Ramos (cell line): Measurements from ENCODE around the gene CFAP92.

Source experiments
- in situ Hi-C: fragments of 300-500 bp; cut with MboI; formaldehyde crosslinking; loops from one replicate; pipeline ENCODE4 v1.14.3; 2022; ENCODE audit warnings: low sequenced_read_pairs; ENCODE audit not compliant: unreplicated experiment

The CFAP92 gene

DNA sequence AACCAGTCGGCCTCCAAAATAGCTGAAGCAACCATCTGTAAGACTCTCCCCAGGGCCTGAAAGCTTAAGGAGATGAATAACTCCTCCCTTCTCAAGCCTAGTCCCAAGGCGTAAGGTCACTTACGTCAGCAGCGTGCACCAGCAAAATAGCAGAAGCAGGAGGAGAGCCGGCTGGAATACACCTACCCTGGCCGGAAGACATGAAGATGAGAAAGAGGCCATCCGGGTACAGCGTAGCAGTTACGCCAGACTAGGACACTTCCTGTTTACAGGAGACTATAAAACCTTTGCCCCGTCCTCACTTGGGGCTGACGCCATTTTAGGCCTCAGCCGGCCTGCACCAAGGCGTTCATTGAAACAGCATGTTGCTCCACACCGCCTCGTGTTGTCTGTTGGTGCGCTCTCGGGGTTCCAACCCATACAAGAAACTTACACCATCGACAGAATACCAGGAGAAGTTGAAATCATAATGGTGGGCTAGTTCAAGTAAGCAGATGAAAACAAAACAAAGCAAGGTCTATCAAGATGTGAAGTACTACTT, 2.5 kb downstream of the CFAP92 start:
- in situ Hi-C loops: no loop called here

DNA sequence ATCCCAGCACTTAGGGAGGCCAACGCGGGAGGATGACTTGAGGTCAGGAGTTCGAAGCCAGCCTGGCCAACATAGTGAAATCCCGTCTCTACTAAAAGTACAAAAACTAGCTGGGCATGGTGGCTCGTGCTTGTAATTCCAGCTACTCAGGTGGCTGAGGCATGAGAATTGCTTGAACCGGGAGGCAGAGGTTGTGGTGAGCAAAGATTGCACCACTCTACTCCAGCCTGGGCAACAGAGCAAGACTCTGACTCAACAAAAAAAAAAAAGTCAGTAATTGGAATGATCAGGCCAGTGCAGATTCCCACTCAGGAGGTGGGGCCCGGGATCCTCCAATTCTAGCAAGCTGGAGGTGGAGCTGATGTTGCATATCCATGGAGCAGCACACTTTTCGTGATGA, 5.6 kb downstream of the CFAP92 start:
- in situ Hi-C loops: no loop called here

- in situ Hi-C loops: no loop called here
Observed at GRCh38 chr3:128987302-128988100, 6.4 kb downstream of the CFAP92 start.

DNA sequence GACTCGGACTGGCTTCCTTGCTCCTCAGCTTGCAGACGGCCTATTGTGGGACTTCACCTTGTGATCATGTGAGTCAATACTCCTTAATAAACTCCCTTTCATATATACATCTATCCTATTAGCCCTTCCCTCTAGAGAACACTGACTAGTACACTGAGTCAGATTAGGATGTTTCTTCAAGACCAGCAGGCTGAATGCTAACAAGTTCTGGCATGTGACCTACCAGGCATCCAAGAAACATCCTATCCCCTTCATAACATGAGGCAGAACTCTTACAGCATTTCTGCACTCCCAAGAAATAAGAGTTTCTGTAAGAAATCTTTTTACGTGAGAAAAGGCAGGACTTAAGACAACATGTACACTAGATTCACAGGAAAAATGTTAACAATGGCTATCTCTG, 9.3 kb downstream of the CFAP92 start:
- in situ Hi-C loops: no loop called here

DNA sequence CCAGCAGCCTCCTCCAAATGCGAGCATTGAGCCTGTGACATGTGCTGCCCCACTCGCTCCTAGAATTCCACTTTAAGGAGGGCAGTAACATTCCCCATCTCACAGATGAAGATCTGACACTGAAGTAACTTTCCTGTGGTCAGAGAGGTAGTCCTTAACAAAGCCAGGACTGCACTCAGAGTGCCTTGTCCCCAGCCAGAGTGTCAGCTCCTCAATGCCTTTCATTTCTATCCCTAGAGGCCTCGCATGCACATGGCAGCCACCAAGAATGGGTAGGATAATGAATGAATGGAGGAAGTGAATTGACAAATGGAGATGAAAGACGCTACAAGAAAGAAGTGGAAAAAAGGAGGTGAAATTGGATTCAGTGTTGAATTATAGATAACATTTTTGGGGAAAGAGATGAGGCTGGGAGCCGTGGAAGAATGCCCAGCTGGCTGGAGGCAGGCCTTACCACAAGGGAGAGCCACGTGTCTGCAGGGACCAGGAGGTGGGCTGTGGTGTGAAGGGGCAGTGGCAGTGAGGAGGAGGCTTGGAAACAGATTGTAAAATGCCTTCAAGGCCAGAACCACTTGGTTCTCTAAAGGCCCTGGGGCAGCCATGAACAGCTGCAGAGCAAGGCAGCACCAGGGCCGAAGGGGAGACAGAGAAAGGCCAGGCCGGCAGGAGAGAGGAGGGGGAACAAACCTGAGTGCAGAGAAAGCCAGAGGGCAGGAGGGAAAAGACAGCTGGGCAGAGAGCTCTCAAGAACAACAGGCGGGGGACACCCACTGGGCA, 10.4 kb downstream of the CFAP92 start:
- in situ Hi-C loops: no loop called here

- in situ Hi-C loops: loop anchor here (10.0 kb wide), 1 partner anchor 270 kb away; the partner anchor contains the start of gene COPG1
Observed at GRCh38 chr3:128975276-128975675, 18.6 kb downstream of the CFAP92 start.

GRCh38 chr3:128973988-128974564, 19.8 kb downstream of the CFAP92 start:
- in situ Hi-C loops: loop anchor here (10.0 kb wide), 1 partner anchor 271 kb away; the partner anchor contains the start of gene COPG1

GRCh38 chr3:128971421-128972100, 22.3 kb downstream of the CFAP92 start:
- in situ Hi-C loops: loop anchor here (10.0 kb wide), 1 partner anchor 273 kb away; the partner anchor contains the start of gene COPG1

DNA sequence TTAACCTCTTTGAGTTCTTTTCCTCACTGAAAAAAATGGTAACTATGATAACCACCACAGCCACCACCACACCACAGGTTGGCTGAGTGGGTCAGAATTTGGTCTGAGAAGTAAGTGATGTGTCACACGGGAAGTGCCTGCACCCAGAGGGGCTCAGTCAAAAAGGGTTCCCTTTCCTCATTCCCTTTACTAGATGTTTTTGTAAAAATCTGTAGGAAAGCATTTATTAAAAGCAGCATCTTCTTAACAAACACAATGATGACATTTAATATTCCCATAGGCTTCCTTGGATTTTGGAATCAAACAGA, 23.2 kb downstream of the CFAP92 start:
- in situ Hi-C loops: loop anchor here (10.0 kb wide), 1 partner anchor 274 kb away; the partner anchor contains the start of gene COPG1

DNA sequence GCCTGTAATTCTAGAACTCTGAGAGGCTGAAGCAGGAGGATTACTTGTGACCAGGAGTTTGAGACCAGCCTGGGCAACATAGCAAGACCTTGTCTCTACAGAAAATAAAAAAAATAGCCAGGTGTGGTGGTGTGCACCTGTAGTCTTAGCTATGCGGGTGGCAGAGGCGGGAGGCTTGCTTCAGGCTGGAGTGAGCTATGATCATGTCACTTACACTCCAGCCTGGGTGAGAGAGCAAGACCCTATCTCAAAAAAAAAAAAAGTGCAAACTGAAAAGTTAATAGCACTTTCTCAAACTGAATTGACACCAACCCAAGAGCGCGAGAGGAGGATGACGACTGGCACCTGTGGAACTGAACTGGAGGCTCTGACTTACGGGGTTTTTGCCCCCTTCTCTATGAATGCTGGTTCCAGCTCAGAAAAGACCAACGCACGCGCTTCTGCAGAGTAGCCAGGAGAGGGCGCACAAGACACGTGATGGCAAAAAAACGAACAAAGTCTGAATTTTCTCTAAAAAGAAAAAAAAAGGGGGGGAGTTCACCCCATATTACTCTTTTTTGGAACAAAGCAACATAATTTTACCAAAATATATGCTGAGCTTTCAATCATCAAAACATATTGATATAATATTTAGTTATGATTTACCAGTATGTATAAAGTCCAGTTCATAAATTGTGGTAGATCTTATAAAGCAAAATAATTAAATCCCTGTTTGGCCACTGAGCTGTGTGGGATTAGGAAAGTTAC, 23.7 kb downstream of the CFAP92 start:
- in situ Hi-C loops: loop anchor here (10.0 kb wide), 1 partner anchor 275 kb away; the partner anchor contains the start of gene COPG1

GRCh38 chr3:128967748-128968355, 26.0 kb downstream of the CFAP92 start:
- in situ Hi-C loops: no loop called here

GRCh38 chr3:128965818-128966217, 28.1 kb downstream of the CFAP92 start:
- in situ Hi-C loops: no loop called here

DNA sequence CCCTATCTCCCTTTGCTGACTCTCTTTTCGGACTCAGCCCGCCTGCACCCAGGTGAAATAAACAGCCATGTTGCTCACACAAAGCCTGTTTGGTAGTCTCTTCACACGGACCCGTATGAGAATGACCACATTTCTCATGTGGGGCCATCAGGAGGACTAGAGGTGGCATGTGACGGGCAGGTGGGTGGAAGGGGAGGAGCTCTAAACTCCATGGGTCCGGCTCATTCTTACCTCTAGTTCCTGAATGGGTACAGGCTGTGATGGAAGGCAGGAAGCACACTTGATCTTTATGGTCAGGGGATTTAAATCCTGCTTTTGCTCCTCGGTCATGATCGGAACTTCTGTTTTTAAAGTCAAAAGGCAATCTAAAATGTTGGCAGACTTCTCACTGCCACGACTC, 28.6 kb downstream of the CFAP92 start:
- in situ Hi-C loops: no loop called here

GRCh38 chr3:128956440-128956839, 37.4 kb downstream of the CFAP92 start:
- in situ Hi-C loops: no loop called here

DNA sequence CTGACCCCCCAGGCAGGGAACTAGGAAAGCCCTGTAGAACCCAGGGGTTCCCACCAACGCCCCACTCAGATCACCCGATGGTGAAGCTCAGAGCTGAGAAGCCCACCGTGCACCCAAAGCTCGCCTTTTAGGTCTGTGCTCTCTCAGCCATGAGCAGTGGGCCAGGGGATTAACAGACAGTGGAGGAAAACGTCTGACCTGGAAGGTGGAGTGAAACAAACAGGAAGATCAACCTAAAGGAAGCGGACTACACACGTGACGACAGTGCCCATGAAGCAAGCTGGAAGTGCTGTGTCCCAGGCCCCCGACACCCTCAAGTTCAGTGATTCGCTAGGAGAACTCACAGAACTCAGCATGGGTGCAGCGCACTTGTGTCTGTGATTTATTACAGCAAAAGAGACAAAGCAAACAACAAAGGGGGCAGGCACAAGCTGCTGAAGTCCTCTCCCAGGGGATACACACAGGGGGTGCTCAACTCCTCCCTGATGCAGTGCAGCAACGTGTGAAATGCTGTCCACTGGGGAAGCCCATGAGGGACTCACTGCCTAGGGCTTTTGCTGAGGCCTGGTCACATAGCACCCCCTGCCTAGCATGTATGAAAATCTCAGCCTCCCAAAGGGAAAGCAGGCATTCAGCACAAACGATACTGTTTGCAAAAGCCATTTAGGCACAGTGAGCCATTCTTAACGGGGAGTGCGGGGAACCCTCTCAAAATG, 43.5 kb downstream of the CFAP92 start:
- in situ Hi-C loops: no loop called here

GRCh38 chr3:128949158-128949557, 44.7 kb downstream of the CFAP92 start:
- in situ Hi-C loops: no loop called here

DNA sequence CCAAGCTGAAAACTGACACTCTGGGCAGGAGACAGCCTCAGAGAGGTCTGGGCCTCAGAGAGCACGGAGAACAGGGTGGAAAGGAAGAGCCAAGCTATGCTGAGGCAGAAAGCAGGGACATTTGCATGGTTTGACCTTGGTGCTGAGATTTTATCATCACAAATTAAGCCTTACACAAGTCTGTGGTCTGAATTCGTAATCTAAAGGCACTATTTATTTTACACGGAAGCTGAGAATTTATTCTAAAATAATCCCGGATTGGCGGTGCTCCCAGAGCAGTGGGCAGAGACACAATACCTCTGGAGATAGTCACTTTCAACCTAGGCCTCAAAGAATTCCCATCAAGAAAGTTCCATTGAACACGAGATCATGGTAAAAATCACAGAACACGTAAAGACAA, 47.5 kb downstream of the CFAP92 start:
- in situ Hi-C loops: no loop called here

GRCh38 chr3:128945878-128946175, 48.0 kb downstream of the CFAP92 start:
- in situ Hi-C loops: no loop called here
